Measurements from ENCODE around the gene ARHGDIA. TPM values are rescaled to one million over a fixed set of nuclear protein-coding genes. Genes with fewer than 3 reads are reported as not detected.

The ARHGDIA gene
- total RNA-seq, 1 donor from 2014 or later = 703 TPM

DNA sequence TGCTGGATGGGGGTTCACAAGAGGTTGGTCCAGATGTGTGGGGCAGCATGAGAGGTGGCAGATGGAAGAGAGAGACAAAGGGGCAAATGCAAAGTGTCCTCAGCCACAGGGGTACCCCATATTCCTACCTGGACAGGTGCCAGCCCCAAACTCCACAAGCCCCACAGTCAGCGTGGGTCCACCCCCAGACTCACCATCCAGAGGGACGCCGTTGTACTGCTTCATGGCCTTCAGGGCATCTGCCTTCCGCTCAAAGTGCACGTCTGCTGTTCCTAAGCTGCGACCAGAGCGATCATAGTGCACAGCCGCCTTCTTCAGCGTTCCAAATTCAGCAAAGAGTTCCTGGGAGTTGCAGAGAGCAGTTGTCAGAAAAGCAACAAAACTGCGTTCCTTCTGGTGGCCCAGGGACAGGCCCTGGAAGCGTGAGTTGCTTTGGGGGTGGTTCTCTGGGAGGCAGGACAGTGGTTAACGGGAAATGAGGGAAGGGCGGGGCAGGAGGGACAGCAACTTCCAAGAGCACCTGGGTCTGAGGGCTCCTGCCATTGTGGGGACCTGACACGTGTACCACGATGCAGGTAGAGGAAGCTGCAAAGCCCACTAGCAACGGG, 18.0 kb upstream of the ARHGDIA start:
- intact Hi-C loops (cut with micrococcal nuclease) = no loop called here

DNA sequence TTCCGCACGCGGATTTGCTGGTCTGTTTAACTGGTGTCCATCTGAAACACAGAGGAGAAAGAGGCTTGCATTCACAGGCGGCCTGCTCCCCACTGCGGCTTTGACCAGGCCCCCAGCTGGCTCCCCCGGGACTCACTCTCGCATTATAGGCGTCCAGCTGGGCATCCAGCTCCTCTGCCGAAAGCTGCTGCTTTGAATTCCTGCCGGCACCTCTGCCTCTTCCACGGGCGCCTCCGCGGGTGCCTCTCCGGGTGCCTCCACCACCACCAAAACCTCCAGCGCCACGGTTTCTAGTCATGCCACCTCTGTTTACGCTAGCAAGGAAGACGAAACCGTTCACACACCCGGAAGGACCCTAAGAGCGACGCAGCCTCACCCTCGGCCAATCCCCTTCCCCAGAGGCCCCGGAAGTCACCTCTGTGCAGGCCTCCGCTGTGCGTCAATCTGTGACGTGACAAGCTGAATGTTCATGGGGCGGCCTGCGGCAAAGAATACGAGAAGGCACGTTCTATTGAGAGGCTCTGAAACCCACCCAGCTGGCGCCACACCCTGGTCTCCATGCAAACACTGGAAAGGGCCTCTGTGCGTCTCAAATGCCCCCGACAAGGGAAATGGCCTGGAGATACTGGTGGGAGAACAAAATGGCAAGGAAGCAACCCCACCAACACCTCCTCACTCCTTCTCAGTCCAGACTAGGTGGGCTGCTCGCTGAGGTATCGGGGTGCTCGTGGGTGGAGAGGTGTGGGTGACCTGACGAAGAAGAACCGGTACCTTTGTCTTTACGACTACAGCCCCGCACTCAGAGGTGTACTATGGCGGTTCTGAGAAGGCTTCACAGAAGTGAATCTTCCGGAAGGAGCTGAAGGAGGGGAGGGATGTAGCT, 17.2 kb upstream of the ARHGDIA start:
- intact Hi-C loops (cut with micrococcal nuclease) = no loop called here

DNA sequence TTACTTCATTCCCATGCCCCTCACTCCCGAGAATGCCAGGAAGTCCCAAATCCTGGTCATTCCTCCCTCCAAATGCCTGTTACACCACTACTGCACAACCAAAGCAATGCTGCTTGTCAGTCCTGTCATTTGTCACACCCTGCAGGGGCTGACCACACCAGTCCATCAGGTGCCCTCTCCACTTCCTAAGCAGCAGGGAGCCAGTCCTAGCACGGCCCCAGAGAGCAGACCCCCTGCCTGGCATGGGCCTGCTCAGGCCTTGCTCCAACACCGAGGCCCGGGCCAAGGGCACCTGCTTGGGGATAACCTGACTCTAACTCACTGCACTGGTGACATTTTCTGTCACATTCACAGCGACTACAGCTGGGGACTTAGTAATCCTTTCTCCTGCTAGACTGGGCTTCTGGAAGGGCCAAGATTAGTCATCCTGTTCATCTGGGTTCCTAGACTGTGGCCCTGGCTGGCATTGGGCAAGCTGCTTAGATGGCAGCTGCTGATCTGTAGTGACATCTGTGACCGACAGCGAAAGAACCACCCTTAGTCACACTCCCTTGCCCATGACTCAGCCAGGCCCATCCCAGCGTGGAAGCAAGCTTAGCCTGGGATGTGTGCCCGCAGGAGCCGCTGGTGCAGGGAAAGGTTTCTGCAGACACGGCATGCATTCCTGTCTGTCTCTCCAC, 14.9 kb upstream of the ARHGDIA start:
- intact Hi-C loops (cut with micrococcal nuclease) = no loop called here

DNA sequence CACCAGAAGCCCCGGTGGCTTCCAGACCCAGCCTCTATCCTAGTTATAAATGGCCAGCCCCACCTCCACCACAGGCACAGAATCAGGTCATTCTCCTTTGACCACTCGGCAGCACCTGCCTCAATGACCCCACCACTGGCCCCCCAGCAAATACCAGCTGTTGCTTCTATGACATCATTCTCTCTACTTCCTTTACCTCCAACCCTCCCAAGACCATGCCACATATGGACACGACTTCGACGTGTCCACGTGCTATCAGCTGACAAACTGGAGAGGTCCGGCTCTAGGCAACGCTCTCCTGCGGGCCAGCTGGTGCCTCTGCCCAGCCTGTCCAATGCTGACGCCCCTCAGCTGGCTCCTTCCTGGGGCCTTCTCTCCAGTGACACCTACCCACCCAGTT, 14.3 kb upstream of the ARHGDIA start:
- intact Hi-C loops (cut with micrococcal nuclease) = no loop called here

DNA sequence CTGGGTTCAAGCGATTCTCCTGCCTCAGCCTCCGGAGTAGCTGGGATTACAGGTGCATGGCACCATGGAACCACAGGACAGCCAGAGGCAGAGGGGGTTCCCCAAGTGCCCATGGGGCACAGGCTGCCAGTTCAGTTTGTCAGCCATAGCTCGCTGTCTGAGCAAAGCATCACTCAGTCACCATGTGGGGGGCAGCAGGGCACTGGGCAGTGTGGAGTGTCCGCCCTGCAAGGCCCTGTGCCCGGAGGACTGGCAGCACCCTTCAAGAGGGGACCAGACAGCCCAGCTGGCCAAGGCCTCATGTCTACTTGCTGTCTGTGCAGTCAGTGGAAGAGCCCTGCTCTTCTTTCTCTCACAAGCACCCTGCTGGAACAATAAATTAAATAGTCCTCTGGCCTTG, 13.8 kb upstream of the ARHGDIA start:
- intact Hi-C loops (cut with micrococcal nuclease) = no loop called here

DNA sequence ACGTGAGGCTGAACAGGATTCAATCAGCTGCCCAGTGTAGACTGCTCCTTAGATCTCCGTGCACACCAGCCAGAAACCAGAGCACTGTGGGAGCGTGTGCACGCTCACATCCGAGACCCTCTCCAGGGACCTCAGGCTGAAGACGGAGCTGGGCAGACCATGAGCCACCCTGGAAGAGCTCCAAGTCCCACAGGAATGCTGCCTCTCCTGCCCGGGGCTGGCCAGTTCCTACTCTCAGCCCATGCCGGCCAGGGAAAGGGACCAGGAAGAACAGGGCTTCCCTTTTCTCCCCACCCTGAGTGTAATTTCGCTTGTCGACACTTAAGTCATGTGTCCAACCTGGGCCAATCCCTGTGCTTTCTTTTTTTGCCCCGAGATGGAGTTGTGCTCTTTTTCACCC, 13.4 kb upstream of the ARHGDIA start:
- intact Hi-C loops (cut with micrococcal nuclease) = no loop called here

DNA sequence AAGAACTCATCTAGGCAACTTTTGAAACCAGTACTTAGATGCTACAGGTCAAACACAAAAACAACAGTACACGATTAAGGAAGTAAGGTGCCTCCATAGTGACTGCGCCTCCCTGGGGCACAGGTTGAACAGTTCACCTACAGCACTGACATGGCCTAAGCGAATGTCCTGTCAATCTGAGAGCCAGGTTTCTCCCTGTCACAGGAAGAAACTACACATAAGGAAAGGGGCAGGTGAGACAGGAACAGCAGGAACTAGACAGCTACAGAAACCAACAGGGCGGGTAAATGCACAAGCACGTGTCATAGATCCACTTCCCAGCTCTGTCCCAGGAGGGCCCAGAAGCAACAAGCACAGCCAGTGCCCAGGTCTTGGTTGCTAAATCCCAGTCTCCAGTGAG, 8.0 kb upstream of the ARHGDIA start:
- intact Hi-C loops (cut with micrococcal nuclease) = no loop called here

DNA sequence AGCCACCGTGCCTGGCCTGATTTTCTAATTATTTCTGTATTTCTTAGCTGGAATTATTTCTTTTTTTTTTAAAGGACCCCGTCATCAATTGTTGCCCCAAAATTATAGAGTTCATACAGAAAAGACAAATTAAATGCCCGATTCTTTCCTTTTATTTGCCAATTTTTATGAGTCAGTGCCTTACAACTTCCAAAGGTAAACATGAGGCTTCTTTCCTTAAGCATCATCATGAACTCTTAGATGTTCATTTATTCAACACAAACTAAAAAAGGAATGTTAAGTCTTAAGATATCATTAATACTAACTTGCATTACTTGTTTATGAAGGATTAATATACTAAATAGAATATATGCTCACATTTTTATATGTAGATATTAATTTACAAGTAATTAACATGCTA, 7.2 kb upstream of the ARHGDIA start:
- intact Hi-C loops (cut with micrococcal nuclease) = no loop called here

DNA sequence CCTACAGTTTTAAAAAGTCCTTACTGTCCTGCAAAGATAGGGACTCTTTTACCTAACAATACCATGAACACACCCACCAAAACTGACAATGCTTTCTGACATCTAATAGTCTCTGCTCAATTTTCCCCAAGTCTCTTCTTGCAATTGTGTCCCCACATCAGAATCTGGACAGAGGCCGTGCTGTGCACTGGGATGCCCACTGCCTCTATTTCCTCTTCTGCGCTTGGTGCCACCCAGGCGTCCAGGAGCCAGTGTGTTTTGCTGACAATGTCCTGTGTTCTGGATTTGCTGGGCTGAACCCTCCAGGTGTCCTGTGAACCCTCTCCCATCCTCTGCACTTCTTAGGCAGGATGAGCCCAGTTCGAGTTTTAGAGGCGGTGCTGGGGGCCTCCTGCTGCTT, 6.4 kb upstream of the ARHGDIA start:
- intact Hi-C loops (cut with micrococcal nuclease) = no loop called here

DNA sequence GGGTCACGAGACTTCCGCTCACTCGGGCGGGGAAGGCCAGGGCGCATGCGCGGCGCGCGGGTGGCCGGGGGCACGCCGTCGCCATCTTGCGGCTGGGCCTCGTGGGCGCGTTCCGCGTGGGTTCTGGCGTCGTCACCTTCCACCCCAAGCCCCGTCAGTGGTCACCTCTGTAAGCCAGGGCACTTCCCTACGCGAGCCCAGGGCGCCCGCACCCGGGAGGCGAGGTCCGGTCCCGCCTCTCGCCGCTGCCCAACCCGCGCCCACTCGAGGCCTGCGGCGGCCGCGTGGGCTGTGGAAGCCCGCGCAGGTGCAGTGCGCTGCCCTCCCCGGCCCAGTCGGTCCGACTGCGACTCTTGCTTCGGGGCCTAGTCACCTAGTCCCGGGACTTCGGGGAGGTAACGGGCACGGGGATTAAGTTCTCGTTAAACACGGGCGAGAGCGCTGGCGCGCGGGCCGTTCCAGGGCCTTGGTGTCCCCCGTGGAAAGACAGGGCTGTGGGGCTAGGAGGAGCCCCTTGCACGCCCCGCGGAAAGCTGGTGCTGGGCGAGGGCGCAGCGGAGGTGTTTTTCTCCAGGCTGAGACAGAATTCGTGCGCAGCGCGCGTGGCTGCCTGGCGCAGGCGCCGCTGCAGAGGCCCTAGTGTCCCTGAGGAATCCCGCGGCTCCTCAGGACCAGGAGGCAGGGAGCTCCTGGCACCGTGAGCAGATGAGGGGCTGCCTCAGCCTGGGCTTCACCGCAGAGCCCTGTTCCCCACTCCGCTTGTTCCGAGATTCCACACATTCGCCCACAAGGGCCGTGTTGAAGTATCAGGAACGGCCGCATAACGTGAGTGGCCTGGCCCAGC, 472 bp upstream of the ARHGDIA start:
- intact Hi-C loops (cut with micrococcal nuclease) = loop anchor here (1.0 to 5.0 kb wide), 3 partner anchors 10 to 151 kb away; partner anchors contain the start of genes ALYREF, ANAPC11, CENPX and LRRC45

DNA sequence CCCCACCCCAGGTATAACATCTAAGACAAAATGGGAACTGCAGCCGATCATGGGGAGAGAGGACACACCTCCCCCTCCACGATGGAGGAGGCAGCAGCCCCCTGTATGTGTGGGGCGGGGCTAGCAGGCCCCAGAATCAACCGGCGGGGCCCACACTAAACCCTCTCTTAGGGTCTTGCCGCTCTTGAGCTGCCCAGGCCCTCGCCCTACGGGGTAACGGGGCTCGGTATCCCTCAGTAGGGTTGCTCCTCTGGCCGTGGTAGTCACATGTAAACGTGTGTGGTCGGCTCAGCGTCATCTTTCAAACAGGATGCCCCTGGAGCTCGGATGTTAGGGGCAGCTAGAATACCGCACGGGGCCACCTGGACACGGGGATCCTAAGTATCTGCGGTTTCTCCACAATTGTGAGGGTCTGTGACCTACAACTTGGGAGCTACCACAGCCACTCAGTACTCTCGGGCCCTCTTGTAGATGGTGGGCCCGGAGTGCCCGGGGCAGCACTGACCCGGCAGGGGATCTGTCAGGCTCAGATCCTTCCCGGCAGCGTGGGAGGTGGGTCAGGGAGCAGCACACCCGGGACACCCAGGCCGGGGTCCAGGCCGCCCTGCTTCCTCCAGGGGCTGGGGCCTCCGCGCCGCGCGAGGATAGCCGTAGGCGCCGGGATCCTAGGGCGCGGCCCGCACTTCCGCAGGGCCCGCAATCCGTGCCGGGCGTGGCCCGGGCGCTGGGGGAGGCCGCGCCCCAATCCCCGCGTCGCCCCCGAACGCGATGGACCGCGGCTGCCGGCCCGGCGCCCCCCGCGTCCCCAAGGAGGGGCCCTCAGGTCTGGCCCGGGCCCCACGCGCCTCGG, 781 bp downstream of the ARHGDIA start:
- intact Hi-C loops (cut with micrococcal nuclease) = loop anchor here (1.0 to 5.0 kb wide), 2 partner anchors 41 to 152 kb away; partner anchors contain the start of genes CENPX, LRRC45 and PCYT2

DNA sequence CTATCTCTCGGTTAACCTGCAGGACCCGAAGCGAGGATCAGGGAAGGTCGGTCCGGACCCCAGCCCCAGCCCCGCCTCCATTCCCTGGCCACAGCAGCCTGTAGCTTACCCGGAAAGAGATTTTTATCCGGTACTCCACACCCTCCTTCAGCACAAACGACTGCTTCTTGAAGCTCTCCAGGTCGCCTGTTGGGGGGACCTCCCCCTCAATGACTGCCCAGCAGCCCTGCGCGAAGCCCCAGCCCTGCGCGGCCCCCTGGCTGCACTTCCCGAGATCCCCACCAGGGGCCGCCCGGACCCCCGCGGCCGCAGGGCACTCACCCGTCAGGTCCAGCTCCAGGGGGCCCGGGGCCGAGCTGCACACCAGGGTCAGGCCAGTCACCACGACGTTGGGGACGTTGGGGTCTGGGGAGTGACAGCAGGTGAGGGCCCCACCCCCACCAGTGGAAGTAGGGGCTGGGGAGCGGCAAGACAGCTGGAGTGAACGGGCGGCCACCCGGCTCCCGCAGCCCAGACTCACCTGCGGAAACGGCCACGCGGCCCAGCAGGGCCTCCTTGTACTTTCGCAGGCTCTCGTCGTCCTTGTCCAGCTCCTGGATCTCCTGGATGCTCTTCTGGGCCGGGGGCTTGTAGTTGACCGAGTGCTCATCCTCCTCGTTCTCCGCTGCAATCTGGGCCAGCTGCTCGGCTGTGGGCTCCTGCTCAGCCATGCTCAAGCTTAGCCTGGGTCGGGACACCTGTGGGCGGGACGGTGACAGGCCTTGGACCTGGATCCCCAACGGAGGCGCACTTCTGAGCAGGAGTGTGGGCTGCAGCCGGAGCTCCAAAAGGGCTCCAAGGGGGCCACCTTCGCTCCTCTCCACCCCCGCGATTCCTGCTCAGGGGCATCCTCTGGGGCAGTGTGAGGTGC, 1.7 kb downstream of the ARHGDIA start:
- intact Hi-C loops (cut with micrococcal nuclease) = loop anchor here (1.0 to 5.0 kb wide), 2 partner anchors 42 to 153 kb away; partner anchors contain the start of genes CENPX, LRRC45 and PCYT2

DNA sequence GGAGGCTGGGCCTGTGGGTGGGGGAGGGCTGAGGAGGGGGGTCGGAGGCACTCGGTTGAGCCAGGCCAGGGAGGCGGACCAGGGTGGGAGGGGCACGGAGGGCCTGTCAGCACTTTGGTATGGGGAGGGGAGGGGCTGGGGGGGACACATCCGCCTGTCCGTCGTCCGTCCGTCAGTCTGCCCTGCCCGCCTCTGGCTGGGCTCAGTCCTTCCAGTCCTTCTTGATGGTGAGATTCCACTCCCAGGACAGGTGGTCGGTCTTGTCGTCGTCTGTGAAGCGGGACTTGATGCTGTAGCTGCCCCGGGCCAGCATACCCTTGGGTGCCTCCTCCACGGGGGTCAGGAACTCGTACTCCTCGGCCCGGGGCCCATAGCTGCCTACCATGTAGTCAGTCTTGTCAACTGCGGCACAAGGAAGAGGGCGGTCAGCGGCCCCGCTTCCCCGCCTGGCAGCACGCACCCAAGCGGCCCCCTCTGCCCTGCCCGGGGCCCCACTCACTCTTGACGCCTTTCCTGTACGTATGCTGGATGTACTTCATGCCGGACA, 2.4 kb downstream of the ARHGDIA start:
- intact Hi-C loops (cut with micrococcal nuclease) = no loop called here

DNA sequence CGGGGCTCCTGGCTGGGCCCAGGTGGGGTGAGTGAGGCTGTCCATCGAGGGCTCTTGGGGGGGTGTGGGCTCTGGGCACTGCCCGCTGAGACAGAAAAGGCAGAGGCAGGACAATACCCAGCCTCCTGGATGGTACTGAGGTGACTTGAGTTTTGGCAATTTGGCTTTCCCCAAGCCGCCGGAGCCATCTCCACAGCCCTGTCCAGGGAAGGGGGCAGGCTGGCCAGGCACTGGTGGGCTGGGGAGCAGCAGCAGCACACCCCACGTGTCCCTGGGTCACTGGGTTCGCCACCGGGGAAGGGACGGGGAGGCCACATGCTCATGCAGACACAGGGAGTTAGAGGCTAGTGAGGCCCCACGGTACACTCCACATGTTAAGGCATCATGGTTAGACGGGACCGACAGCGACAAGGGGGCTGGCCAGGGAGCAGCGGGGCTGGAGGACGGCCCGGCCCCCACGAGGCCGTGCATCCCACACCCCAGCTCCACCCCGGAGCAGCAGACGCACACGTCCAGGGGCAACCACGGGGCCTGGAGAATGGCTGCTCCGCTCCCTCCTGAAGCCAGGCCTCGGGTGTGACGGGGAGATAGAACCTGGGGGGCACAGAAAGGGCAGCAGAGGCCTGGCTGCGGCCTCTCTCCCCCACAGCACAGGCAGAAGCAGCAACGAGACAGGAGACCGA, 3.0 kb downstream of the ARHGDIA start:
- intact Hi-C loops (cut with micrococcal nuclease) = no loop called here

DNA sequence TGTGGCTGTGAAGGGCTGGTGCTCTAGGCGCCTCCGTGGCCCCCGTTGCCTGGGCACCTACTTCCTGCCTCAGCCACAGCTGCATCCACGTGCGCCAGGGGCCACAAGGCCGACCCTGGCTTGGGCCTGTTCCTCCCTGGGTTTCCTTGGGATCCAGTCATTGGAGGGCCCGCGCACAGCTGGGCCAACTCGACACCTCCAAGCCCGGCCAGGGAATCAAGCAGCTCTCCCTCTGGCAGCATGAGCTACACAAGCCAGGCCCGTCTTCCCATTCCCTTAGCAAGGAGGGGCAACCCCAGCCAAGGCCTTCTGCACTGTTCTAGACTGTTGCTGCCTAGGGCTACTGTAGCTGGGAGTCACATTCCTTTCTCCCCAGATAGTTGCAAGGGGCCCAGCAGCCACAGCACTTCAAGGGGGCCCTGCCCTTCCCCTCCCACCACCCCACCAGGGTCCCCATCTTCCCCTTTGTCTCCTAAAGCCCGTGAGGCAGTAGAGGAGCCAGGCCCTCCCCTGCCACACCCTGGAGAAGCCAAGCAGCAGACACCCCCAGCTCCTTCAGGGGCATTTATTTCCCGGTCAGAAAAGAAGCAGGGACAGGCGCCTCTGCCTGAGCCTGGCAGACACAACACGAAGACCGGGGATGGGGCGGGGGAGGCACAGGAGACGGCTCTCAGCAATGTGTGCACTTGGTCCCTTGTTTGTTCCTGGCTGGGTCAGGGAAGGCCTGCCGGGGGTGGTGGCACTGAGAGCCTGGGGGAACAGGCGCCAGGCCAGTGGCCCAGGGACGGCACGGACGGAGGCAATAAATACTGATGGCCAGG, 3.8 kb downstream of the ARHGDIA start:
- intact Hi-C loops (cut with micrococcal nuclease) = no loop called here

DNA sequence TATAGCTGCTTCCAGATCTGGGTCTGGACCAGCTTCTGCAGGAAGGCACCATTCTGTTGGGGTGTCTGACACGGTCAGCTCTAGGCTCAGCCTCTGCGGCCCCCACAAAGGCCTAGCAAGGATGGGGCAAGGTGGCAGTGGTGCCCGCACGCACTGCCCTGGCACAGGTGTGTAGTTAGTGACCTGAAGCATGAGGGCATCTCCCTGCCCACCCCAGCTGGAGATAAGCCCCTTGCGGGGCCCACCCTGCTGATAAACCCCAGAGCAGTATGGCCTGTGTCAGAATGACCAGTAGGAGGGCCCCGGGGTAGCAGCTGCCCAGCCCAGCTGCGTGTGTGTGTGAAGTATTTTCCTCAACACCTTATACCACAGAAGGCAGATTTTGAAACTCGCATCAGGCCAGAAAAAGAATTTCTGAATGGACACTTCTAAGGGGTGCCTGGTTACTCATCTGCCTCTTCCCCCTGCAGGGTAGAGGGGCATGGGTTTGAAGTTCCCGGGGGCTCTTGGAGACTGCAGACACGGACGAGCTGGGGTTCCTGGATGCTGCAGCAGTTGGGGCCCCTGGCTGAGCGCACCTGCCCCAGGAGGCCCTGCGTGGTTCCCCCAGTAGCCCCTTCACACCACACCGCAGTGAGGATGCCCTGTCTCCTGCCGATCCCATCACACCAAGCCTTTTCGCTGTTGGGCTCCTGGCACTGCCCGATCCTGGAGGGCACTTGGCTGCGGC, 4.5 kb downstream of the ARHGDIA start:
- intact Hi-C loops (cut with micrococcal nuclease) = no loop called here

Measured in T-helper 2 cell treated with Interferon-gamma antibody and Interleukin-4, amounts not matched to agents 100 ng/mL and 5 ng/mL, for 36 hours (primary cell).